GM12891 (cell line): ENCODE results near the gene NKX6-1.

ENCODE experiments used
- DNase-seq: peaks from one replicate; pipeline ENCODE4 v3.0.0; 2011; ENCODE audit warnings: low spot score; ENCODE audit not compliant: insufficient read length
- FAIRE-seq: peaks from 2 replicates; lab custom pipeline; 2011; peaks lifted over from hg19 to GRCh38; lab: Jason Lieb, UNC
- PAX5 ChIP-seq: IDR thresholded peaks from 2 replicates; pipeline ENCODE4 v1.6.1; 2011; ENCODE audit warnings: low read length, moderate library complexity, mild to moderate bottlenecking; ENCODE audit not compliant: insufficient read depth, severe bottlenecking
- POLR2A ChIP-seq: IDR thresholded peaks from 2 replicates; pipeline ENCODE4 v1.6.1; 2011; ENCODE audit warnings: low read depth, low read length, control low read depth
- POLR2AphosphoS5 ChIP-seq: IDR thresholded peaks from 2 replicates; pipeline ENCODE4 v1.6.1; 2011; ENCODE audit warnings: low read depth, low read length, control low read depth
- POU2F2 ChIP-seq: IDR thresholded peaks from 2 replicates; pipeline ENCODE4 v1.6.1; 2011; ENCODE audit warnings: low read depth, mild to moderate bottlenecking, control low read depth, low read length, moderate library complexity
- SPI1 ChIP-seq: IDR thresholded peaks from 2 replicates; pipeline ENCODE4 v1.6.1; 2011; ENCODE audit warnings: low read depth, low read length, control low read depth
- TAF1 ChIP-seq: IDR thresholded peaks from 2 replicates; pipeline ENCODE4 v1.6.1; 2011; ENCODE audit warnings: low read depth, low read length, control low read depth

The NKX6-1 gene

GRCh38 chr4:84494531-84494930, 4.6 kb downstream of the NKX6-1 start:
- FAIRE-seq = no peak
- no peak for DNase-seq
- TF ChIP-seq SPI1 (no peak), POLR2AphosphoS5 (no peak), POLR2A (no peak), PAX5 (no peak), TAF1 (no peak), POU2F2 (no peak)

DNA sequence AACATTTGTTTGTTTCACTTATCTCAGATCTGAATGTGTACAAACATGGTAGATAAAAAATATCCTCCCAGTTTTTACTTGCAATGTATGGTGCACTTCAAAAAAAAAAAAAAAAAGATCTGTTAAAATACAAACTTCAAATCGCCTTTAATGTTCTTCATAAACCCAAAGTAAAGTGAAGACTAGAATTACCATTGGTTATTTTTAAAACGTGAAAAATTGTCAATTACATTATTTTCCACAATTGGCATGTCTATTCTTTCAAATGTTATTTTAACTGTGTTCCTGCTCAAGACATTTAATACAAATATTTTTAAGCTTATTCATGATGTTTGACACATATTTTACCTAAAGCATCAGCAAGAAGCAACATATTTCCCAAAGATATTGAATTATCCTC, 5.0 kb downstream of the NKX6-1 start:
- FAIRE-seq (no peak), DNase-seq (no peak)
- TF ChIP-seq SPI1 (no peak), POU2F2 (no peak), POLR2A (no peak), PAX5 (no peak), TAF1 (no peak), POLR2AphosphoS5 (no peak)

DNA sequence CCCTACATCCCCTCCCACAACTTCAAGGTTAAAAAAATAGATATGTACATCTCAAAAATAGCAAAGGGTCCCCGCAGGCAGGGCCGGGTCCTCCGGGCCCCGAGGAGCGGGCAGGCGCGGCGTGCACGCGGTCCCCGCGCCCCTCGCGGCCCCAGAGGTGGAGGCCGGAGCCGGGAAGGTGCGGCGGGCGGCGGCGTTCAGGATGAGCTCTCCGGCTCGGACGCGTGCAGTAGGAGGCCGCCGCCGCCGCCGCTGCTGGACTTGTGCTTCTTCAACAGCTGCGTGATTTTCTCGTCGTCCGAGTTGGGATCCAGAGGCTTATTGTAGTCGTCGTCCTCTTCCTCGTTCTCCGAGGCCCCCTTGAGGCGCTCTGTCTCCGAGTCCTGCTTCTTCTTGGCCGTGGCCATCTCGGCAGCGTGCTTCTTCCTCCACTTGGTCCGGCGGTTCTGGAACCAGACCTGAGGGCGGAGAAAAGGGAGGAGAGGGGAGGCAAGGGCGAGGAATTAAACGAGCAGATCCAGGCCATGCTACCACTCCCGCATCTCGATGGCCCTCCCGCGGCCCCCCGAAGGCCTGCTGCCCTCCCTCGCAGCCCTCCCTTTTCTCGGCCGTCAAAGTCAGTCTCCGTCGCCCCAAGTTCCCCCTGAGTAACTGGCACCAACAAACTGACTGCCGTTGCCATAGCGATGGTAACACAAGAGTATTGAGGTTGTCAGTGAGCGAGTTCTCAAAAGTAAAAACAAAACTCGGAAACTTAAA, 5.8 kb downstream of the NKX6-1 start:
- FAIRE-seq (no peak), DNase-seq (no peak)
- TF ChIP-seq PAX5 (no peak), POU2F2 (no peak), TAF1 (no peak)

DNA sequence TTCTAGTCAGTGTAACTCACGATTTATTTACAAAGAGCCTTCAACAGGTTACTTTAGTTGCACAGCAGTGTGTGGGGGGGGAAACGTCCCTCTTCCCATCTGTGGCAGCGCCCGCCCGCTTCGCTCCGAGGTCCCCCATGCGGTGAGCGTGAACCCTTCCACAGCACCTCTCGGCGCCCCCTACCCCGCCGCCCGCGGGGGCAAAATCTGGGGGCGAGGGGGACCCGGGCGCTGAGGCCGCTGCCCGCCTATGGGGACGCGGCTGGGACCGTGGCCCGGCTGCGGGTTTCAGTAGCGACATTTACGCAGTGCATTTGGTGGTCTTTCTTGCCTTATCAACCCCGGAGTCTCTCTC, 6.4 kb downstream of the NKX6-1 start:
- DNase-seq (no peak), FAIRE-seq (no peak)
- TF ChIP-seq TAF1 (no peak), POLR2AphosphoS5 (no peak), POLR2A (no peak), POU2F2 (no peak), SPI1 (no peak), PAX5 (no peak)

DNA sequence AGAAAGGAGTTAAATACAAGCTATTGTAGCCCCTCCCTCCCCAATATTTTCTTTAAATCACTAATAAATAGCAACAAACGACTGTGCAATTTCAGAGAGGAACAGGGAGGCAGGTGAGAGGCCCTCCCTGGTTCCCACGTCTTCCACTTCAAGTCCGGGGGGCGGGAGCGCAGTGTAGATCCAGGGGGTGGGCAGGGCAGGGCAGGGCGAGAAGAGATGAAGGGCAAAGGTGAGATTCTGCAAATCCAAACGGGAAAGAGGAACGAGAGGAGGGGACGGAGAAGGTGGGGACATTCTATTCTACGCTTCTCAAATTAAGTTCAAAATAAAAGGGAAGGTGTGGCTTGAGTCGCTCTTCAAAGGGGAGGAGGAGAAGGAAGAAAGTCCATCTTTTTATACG, 6.8 kb downstream of the NKX6-1 start:
- no peak for DNase-seq
- FAIRE-seq = no peak
- TF ChIP-seq POLR2AphosphoS5 = no peak
- no peak for TF ChIP-seq SPI1
- no peak for TF ChIP-seq TAF1
- TF ChIP-seq POLR2A = no peak
- TF ChIP-seq POU2F2 = no peak
- no peak for TF ChIP-seq PAX5

DNA sequence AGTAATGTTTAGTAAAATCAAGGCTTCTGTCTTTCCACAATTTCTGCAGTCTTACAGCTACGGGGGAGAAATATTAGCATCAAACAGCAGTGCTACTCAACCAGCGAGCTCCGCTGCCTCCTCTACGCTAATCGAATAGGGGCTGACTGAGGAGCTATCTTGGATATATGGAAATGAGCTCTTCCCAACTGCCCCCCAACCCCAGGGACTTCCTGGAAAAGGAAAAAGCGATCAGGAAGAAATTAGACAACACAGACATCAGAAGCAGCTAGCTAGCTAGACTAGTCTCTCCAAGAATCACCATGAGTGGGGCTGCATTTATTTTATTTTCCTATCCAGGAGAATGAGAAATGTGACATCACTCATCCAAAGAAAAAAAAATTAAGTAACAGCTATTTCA, 7.6 kb downstream of the NKX6-1 start:
- DNase-seq (no peak), FAIRE-seq (no peak)
- TF ChIP-seq SPI1 = no peak
- no peak for TF ChIP-seq POU2F2
- TF ChIP-seq POLR2A = no peak
- no peak for TF ChIP-seq POLR2AphosphoS5
- no peak for TF ChIP-seq PAX5
- TF ChIP-seq TAF1 = no peak

DNA sequence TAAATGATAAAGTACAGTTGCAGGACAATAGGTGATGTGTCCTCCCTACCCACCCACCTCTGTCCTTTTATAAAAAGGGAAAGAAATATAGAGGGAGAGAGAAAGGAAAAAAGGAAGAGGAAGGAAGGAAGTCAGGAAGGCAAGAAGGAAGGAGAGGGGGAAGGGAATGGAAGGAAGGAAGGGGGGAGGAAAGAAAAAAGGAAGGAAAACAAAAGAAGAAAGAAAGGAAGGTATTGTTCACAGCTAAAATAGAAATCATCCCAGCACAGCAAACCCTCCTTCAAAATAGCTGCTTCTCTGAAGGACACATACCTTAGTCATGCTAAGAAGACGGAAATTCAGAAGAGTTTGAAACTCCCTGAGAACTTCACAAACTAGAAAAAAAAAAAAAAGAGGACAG, 8.4 kb downstream of the NKX6-1 start:
- no peak for DNase-seq
- TF ChIP-seq POLR2A (no peak), POU2F2 (no peak), POLR2AphosphoS5 (no peak), SPI1 (no peak), TAF1 (no peak), PAX5 (no peak)
- FAIRE-seq = no peak

DNA sequence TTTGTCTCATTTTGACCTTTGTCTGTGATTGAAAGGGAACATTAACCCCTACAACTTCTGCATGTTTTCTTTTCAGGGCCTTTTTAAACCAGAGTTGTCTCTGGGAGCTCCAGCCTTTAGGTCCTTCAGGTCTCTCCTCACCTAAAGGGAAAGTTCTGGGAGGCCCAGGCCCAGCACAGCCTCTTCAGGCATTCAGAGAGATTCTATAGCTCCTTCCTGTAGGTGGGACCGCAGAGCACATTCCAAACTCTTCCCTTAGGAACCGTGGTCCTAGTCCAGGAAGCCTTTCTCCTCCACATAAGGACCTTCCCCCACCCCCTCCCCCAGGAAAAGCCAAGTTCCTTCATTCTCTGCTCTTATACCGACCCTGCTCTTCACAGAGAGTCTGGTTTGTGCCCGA, 14.9 kb downstream of the NKX6-1 start:
- no peak for DNase-seq
- TF ChIP-seq POU2F2 (no peak), POLR2AphosphoS5 (no peak), SPI1 (no peak), TAF1 (no peak), POLR2A (no peak), PAX5 (no peak)
- FAIRE-seq = no peak

GRCh38 chr4:84483688-84484087, 15.4 kb downstream of the NKX6-1 start:
- FAIRE-seq (no peak), DNase-seq (no peak)
- no peak for TF ChIP-seq TAF1
- TF ChIP-seq SPI1 = no peak
- no peak for TF ChIP-seq POU2F2
- TF ChIP-seq POLR2A = no peak
- TF ChIP-seq PAX5 = no peak
- TF ChIP-seq POLR2AphosphoS5 = no peak
